Measurements from ENCODE around the gene CRTC2. TPM values are rescaled to one million over a fixed set of nuclear protein-coding genes. Genes with fewer than 3 reads are reported as not detected.

CRTC2 gene
- total and polyA plus RNA-seq, 9 of the 15 experiments (the other 6 are each of a cell fraction or from before 2014, with no cell fraction given), result 2.7 to 26.4 (median 10.2) TPM

- TF ChIP-seq CHD7 (IDR thresholded peaks at IDR 0.05; ENCODE audit: low read depth, low read length) (no peak), CBX5 (IDR thresholded peaks at IDR 0.05; ENCODE audit: borderline replicate concordance, low read depth) (no peak)
Observed at GRCh38 chr1:153921080-153921802, 37.2 kb downstream of the CRTC2 start (continued).

Measured in K562 (cell line).